HG02852 (cell line): ENCODE measurements around the gene FBXW5.

Experiments used
- ATAC-seq: cut with Tn5 transposase; IDR thresholded peaks from one replicate; pipeline ENCODE4 v1.9.1; 2021; ENCODE audit warnings: mild to moderate bottlenecking, moderate library complexity; ENCODE audit not compliant: unreplicated experiment

FBXW5 gene

GRCh38 chr9:136962163-136962562, 17.6 kb upstream of the FBXW5 start:
- no peak for ATAC-seq

- ATAC-seq = no peak
Measured at GRCh38 chr9:136961279-136962065, 16.9 kb upstream of the FBXW5 start.

GRCh38 chr9:136960938-136961275, 16.4 kb upstream of the FBXW5 start:
- ATAC-seq = no peak

- no peak for ATAC-seq
Measured at GRCh38 chr9:136960212-136960937, 15.8 kb upstream of the FBXW5 start.

- no peak for ATAC-seq
Measured at GRCh38 chr9:136958898-136959850, 14.6 kb upstream of the FBXW5 start.

GRCh38 chr9:136958473-136958872, 13.9 kb upstream of the FBXW5 start:
- ATAC-seq = no peak

- ATAC-seq = no peak
Measured at GRCh38 chr9:136957901-136958300, 13.4 kb upstream of the FBXW5 start.

- no peak for ATAC-seq
Measured at GRCh38 chr9:136957461-136957860, 12.9 kb upstream of the FBXW5 start.

GRCh38 chr9:136956604-136957003, 12.1 kb upstream of the FBXW5 start:
- no peak for ATAC-seq

- ATAC-seq = no peak
Measured at GRCh38 chr9:136955943-136956335, 11.4 kb upstream of the FBXW5 start.

GRCh38 chr9:136955202-136955942, 10.8 kb upstream of the FBXW5 start:
- ATAC-seq = no peak

GRCh38 chr9:136954270-136955083, 9.9 kb upstream of the FBXW5 start:
- ATAC-seq = no peak

GRCh38 chr9:136953771-136954269, 9.3 kb upstream of the FBXW5 start:
- no peak for ATAC-seq

GRCh38 chr9:136952876-136953770, 8.6 kb upstream of the FBXW5 start:
- no peak for ATAC-seq

- ATAC-seq = no peak
Measured at GRCh38 chr9:136952321-136952850, 7.8 kb upstream of the FBXW5 start.

GRCh38 chr9:136951541-136952320, 7.2 kb upstream of the FBXW5 start, which contains the start of gene LCN12:
LCN12 (plus strand) TSS chr9:136952273; CDS start chr9:136952328, 55 bp downstream.
- no peak for ATAC-seq

- ATAC-seq = no peak
Measured at GRCh38 chr9:136950656-136951276, 6.2 kb upstream of the FBXW5 start.
